Stimulated activated CD4-positive, alpha-beta T cell treated with anti-CD3 and anti-CD28 coated beads, Interleukin-1b, Interleukin-23, amount 100 ng/mL, for 24 hours (primary cell): ENCODE results near the gene CELA2A.
"Not testable (repeated sequence)": the region's sequence is repeated elsewhere in the genome, so short reads cannot be mapped to it uniquely, and the experiment has no call there.

Source experiments
- DNase-seq, 4 experiments: peaks; one replicate each; pipeline ENCODE4 v3.0.0-alpha.2; 2020; ENCODE audit warnings: low read depth in 4 of 4, low spot score in 1 of 4

CELA2A gene

DNA sequence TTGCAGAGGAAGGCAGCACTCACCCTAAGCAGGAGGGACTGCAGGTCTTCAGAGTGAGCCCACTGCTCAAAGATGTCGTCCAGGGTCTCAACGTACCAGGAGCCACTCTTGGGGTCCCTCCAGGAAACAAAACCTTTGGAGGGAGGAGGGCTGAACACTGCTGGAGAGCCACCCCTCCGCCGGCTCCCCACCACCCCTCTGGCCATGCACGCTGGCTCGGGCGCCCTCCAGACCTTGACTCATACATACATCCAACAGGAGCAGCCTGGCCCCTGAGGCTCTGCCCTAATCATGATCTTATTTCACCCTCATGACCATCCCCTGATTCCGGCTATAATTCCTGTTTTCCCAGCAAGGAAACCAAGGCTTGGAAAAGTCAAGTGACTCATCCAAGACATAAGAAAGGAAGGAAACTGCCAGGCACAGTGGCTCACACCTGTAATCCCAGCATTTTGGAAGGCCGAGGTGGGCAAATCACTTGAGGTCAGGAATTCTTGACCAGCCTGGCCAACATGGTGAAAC is 37.4 kb downstream of the CELA2A start:
- no peak for DNase-seq

DNA sequence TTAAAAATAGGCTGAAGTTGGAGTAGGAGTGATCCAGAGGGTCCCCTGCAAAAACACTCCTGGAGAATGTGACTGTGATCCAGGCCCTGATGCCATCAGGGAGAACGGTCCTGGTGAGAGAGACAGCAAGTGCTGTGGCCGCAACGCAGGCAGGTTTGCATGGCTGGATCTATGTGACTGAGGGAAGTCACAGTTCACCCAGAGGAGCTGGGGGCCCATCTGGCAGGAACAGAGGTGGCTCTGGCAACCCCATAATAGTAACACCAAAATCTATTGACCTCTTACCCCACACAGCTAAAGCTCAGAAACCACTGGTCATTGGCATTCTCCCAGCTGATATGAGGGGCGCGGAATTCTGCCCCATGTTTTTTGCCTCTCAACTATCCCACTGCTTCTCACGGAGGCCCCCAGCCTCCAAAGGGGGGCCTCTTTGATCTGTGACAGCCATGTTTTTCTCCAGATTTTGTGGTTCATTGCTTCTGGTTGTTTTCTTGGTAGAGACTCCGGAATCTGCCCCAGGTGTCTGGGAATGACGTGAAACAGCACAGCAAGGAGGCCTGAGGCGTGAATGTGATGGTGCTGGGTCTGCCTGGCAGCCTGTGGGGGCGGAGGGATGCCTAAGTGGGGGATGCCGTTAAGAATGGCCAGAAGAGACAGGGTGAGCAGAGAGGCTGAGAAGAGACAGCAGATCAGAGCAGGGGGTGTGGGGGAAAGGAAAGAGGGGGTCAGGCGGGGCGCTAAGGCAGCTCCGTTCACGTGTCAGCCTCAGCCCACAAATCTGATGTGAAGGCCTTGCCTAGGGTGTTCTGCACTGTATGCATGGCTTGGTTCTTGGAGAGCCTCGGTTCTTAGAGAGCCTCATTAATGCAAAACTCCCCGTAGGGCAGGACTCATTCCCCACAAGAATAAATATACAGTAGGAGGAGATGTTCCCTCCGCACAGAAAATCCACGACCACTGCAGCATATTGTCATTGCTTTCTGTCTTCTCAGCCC is 43.9 kb downstream of the CELA2A start:
- no peak for DNase-seq

DNA sequence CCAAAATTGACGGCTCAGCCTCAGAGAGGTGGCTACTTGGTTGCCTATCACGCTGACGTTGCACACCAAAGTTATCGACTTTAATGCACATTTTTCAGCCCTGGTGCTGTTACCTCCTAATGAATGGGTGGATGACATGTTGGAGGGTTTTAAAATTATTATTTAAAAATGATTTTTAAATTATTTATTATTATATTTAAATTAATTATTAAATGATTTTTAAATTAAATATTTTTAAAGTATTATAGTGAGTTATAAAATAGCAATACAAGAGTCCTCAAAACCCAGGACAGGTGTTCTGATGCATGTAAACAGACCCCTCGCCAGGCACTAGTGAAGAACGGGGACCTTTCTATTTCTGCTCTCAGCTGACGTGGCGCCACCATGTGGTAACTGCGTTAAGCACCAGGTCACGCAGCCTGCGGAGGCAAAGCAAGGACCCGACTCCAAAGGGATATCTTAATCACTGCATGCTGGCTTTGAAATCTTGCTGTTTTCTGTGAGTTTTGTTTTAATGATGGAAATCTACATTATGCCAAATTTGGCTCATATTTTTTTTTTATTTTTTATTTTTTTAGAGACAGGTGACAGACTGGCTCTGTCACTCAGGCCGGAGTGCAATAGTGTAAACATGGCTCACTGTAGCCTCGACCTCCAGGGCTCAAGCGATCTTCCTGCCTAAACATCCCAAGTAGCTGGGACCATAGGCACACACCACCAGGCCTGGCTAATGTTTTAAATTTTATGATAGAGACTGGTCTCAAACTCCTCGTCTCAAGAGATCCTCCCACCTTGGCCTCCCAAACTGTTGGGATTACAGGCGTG is 44.9 kb downstream of the CELA2A start:
- DNase-seq: peak in 2 of 4 experiments; percentile 27 to 56

DNA sequence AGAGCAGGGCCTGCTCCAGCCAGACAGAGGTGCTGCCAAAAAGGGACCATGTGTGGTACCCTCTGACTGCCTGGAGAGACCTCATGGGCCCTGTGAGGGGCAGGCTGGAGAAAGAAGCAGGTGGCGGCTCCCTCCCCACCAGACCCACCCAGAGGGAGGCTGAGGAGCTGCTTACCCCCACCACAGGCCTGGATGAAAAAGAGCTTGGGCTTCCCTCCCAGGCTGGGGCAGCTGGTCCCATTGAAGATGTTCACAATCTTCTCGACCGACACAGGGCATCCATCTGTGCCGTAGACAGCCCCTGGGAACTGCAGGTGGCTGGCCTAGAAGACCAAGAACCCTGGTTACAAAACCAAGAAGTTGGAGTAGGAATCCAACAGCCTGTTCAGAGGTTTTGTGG is 47.9 kb downstream of the CELA2A start:
- DNase-seq: no peak

DNA sequence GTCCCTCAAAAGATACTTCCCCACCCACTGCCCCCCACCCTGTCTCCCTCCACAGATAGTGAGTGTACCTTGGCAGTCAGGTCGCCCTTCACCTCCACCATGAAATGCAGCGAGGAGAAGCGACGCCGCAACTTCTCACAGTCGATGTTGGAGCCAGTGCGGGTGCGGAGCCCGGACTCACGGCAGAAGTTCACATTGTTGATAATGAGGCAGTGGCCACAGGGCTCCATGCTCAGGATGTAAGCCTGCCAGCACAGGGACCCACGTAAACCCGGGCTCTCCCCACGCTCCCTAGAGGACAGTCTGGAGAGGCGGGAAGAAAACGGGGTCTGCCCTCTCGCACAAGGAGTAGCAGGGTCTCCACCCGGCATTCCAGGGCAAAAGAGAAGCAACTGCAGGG is 50.3 kb downstream of the CELA2A start:
- no peak for DNase-seq

DNA sequence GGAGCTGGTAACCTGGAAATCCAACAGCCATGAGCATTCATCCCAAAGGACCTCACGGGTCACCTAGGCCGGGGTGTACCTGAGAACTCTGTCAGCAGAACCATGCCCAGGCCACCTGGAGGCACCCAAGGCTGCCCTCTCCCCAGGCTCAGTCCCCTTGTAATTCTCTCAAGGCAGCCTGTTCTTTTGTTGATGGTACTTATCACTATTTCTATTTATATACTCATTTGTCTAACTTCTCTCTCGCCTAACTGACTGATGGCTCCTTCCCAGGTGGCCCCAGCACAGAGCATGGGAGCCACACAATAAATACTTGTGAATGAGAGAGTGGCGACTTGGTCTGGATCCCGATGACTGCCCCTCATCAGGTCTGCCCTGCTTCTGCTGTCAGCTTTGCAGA is 50.7 kb downstream of the CELA2A start:
- no peak for DNase-seq

GRCh38 chr1:15508700-15509487 is 52.4 kb downstream of the CELA2A start:
- DNase-seq: no peak

DNA sequence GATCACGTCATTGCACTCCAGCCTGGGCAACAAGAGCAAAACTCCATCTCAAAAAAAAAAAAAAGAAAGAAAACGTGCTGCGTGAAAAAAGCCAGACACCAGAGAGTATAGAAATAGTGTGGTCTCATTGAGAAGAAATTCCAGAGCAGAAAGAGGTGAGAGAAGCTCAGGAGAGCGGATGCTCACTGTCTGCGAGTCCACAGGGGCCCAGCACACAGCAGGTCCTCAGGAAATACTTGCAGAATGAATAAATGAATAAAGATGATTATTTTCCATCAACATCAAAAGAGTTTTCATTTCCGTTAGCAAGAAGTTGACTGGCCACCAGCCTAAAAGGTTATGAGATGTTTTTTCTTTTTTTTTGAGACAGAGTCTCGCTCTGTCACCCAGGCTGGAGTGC is 53.1 kb downstream of the CELA2A start:
- no peak for DNase-seq

DNA sequence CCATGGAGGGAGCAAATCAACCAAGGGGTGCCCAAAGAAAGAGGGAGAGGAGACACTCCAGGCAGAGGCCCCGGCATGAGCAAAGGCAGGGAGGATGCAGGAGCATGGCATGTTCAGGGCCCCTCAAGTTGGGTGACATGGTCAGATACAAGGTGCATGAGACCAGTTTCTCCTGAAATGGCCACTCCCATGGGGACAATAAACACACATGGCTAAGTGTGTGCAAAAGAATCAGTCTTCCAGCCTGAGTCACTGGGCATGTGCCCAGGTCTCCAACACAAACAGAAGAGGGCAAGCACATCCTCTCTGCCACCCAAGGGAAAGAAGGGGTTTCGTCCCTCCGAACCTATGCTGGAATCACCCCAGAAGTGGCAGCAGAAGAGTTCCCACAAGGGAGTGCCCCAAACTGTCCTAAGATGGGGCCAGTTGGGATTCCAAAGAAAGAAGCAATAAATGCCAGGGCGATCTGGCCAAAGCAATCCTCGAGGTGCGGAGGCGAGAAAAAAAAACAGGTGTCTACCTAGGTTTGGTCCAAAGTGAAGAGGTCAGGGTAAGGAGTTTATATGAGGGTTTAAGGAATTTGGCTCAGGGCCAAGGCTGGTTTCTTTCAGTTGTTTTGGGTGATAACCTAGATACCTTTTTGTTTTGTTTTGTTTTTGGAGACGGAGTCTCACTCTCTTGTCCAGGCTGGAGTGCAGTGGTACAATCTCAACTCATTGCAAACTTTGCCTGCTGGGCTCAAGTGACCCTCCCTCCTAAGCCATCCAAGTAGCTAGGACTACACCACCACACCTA is 54.3 kb downstream of the CELA2A start:
- no peak for DNase-seq

GRCh38 chr1:15513192-15513591 is 56.7 kb downstream of the CELA2A start:
- DNase-seq: no peak

GRCh38 chr1:15513919-15514318 is 57.4 kb downstream of the CELA2A start:
- no peak for DNase-seq

DNA sequence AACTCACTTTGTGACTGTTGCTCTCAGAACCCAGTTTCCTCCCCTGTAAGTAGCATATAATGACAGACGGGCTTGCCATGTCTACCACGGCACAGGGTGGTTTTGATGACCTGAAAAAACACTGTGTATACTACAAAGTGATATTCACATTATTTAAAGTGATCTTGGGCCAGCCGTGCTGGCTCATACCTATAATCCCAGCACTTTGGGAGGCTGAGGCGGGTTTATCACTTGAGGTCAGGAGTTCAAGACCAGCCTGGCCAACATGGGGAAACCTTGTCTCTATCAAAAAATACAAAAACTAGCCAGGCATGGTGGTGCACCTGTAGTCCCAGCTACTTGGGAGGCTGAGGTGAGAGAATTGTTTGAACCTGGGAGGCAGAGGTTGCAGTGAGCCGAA is 58.0 kb downstream of the CELA2A start:
- not testable (repeated sequence) for DNase-seq

GRCh38 chr1:15515022-15515663 is 58.6 kb downstream of the CELA2A start:
- no peak for DNase-seq

- DNase-seq: no peak
Measured at GRCh38 chr1:15519625-15520024, 63.1 kb downstream of the CELA2A start.

GRCh38 chr1:15521206-15521906 is 64.8 kb downstream of the CELA2A start:
- DNase-seq: not testable (repeated sequence)
